GM21367 (cell line): ENCODE results near the gene C6orf120.
"Not testable (repeated sequence)": the region's sequence is repeated elsewhere in the genome, so short reads cannot be mapped to it uniquely, and the experiment has no call there.

Source experiments
- ATAC-seq: cut with Tn5 transposase; IDR thresholded peaks from one replicate; pipeline ENCODE4 v1.9.1; 2021; ENCODE audit not compliant: unreplicated experiment

Gene C6orf120

DNA sequence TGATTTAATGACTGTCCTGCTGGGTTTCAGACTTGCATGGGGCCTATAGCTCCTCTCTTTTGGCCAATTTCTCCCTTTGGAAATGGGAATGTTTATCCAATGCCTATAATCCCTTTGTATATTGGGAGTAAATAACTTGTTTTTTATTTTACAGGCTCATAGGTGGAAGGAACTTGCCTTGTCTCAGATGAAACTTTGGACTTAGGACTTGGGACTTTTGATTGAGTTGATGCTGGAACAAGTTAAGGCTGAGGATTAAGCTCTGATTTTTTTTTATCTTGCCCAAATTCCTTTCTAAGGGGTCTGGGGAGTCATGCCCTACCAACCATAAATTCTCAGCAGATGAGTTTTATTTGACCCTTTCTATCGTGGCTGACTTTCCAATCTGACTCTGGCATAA lies 23.6 kb upstream of the C6orf120 start:
- no peak for ATAC-seq

DNA sequence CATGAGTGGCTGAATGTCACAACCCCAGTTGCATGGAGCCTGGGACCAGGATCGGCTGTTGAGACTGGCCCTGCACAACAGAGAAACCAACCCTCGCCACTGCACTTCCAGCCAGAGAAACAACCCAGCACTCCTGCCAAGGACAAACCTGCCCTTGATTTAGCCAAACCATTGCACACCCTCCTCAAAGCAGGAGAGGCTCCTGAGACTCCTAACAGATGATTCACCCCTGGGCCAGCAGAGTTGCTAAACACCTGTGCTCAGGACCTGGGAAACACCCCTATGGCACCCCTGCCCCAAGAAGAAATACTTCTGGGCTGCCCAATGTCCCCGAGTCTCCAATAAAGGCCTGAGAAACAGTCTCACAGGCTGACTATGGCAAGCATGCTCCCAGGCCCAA lies 17.9 kb upstream of the C6orf120 start:
- no peak for ATAC-seq

DNA sequence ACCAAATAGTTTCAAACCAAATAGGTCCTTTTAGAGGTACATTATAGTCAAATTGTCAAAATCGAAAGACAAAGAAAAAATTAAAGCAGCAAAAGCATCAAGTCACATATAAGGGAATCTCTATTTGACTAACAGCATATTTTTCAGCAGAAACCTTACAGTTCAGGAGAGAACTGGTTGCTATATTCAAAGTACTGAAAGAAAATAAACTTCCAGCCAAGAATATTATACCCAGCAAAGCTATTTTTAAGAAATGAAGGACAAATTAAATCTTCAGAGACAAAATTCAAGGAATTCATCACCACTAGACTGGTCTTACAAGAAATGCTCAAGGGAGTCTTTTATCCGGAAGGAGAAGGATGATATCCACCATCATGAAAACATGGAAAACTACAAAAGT lies 16.1 kb upstream of the C6orf120 start:
- ATAC-seq, result no peak

DNA sequence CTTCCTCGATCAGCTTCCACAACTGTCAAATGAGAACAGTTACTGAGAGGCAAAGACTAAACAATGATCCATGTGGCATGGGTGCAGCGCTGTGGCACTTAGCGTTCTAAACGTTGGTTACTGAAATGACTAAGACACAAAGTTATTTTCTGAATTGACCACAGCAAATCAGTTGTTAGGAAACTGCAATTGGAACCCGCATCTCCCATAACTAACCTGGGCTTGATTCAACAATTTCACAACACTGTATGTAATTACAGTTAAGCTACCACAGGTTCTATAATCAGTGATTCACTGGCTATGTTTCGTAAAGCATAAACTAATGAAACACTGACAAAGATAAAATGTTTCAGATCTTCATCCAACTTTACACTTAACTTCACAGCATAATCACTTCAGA lies 12.6 kb upstream of the C6orf120 start:
- no peak for ATAC-seq

DNA sequence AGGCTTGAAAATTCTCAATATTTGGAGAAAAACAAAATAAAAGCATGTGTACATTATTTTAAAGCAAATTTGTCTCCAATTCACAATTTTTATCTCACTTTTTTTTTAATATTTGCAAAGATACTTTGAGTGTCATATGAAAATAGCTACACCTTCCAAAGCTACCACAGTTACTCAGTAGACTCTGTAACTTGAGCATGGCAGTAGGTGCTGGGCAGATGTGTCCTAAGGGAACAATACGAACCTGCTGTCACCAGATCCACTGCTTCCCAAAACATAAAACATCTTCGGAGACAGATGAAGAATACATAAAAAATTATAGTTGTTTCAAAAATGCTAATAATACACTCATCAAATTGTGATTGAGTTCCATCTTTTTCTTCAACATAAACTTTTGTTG lies 10.7 kb upstream of the C6orf120 start:
- no peak for ATAC-seq

DNA sequence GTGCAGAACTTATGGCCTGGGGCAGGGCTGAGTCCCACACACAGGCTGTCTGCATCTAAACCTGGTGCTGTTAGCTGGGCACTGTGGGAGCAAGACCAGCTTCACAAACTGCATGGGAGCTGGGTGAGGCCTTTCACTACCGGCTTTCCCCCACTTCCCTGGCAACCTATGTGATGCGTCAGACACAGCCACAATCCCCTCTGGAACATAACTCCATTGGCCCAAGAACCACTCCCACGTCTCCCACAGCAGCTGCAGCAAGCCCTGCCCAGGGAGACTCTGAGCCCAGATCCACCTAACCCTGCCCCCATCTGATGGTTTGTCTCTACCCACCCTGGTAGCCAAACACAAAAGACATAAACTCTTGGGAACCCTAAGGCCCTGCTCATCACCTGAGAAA lies 9.4 kb upstream of the C6orf120 start:
- no peak for ATAC-seq

DNA sequence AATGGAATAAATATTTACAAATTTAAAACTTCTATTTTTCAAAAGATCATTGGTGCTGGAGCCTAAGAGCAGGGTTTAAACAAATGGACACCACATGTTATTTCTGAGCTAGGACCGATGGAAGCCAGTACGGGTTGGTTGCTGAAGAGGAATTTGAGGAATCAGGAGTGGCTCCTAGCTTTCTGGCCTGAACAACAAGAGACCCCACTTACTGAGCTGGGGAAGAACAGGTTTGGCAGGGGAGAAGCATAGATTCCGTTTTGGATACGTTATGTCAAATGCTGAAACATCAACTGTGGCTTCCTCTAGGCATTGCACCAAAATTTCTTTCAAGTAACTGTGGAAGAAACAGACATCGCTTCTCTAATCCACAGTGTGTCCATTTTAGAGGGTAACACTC lies 6.8 kb upstream of the C6orf120 start:
- no peak for ATAC-seq

DNA sequence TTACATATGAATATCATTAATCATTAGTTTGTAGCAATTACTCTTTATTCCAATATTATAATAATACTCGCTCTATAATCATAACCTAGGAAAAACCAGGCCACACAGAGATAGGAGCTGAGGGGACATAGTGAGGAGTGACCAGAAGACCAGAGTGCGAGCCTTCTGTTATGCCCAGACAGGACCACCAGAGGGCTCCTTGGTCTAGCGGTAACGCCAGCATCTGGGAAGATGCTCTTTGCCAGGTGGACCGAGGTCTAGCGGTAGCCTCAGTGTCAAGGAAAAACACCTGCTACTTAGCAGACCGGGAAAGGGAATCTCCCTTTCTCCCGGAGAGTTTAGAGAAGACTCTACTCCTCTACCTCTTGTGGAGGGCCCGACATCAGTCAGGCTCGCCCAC lies 4.8 kb upstream of the C6orf120 start:
- ATAC-seq, result not testable (repeated sequence)

DNA sequence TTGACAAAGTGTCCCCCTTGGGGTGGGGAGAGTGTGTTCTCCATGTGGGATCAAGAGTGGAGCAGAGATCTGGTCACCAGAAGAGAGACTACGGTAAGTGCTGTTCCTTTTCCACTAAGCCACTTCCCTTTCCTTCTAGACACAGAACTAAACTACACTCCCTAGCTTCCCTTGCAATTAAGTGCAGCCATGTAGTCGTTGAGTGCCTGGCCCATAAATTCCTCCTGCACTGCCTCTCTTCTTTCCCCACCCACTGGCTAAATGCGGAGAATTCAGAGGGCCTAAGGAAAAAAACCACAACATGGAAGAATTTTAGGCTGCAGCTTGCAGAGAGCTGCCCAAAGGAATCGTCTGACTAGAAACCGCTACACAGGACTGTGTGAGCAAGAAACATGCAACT lies 1.6 kb upstream of the C6orf120 start:
- no peak for ATAC-seq

DNA sequence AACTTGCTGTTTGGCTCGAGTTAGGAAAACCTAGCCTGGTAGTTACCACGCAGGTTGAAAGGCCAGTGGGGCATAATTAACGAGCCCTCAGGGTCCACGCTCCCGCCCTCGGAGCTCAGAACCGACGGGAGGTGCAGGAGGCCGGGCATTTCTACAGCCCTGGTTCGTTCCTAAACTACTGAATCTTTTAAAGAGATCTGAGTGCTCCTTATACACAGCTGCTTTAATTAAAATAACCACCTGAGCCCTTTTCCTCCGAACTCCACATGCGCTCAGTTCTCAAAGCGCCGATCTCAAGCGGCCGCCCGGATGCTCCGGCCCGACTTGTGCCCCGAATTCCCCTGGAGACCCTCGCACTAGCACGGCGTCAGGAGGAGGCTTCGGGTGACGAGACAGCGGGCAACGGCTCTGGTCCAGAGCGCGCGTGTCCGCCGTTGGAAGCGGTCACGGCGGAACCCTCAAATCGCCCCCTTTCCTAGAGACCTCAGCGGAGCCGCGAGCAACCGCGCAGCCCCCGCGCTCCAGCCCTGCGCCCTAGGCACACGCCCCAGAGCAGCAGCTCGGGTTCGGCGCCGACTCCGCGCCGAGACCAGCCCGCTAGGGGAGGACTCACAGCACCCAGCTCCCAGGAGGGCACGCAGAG lies 494 bp upstream of the C6orf120 start:
- peak; percentile 2 for ATAC-seq

DNA sequence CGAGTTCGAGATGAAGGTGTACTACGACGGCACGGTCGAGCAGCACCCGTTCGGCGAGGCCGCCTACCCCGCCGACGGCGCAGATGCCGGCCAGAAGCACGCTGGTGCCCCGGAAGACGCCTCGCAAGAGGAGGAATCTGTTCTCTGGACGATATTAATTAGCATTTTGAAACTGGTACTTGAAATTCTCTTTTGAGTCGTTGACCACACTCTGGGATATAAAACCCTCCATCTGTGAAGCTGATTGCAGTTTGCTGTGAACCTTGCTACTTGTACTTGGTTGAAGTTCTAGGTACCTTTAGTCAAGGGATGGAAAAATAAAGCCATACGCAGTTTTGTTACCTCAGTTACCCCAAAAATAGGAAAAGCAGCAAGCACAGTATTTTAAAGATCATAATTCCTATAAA lies 917 bp downstream of the C6orf120 start:
- no peak for ATAC-seq

DNA sequence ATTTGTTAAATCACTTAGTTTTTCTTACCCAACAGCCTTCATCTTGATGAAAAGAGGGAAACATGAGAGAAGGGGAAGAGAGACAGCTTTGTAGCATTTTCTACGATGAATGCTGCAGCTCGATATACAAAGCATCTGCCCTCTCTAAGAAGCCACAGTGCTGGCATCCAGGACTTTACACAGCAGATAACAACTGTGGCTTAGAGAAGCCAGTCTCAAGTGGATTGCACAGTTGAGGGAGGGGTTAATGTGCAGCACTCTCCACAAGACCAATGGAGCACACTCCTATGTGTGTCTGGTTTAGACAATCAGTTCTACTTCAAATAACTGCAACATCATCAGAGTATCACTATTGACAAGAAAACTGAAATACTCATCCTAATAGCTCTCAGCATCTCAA lies 5.8 kb downstream of the C6orf120 start:
- no peak for ATAC-seq

DNA sequence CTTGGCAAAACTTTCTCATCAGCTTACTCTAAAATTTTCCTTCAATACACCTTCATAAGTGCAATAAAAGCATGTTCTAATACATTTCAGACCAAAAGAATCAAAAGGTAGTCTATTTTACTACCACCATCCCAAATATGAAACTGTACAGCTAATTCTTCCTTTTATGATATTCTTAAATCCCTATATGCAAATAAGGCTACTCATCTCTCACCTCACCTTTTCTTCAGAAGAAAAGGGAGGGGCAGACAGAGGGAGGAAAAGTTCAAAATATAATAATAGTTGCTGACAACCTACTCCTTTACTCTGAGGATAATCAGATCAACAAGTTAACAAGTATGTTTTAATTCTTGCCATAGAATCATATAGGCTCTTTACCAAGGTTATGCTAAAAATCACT lies 7.4 kb downstream of the C6orf120 start:
- no peak for ATAC-seq

DNA sequence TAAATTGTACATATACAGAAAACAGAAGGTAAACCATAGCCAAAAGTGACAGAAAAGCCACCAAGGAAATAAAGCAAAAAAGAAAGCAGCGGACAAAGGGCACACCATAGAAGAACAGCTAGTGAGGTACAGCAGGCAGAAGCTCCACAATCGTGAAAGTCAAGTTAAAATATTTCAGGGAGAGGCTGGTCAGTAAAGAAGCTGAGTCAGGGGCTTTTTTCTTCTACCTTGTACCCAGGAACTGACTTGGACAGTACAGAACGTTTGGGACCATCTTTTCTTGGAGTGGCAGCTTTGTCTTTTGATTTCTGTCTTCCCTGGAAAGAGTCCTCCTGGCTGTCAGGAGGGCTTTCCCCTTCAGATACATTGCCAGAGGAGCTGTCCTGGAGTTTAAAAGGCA lies 8.1 kb downstream of the C6orf120 start:
- ATAC-seq, result no peak

DNA sequence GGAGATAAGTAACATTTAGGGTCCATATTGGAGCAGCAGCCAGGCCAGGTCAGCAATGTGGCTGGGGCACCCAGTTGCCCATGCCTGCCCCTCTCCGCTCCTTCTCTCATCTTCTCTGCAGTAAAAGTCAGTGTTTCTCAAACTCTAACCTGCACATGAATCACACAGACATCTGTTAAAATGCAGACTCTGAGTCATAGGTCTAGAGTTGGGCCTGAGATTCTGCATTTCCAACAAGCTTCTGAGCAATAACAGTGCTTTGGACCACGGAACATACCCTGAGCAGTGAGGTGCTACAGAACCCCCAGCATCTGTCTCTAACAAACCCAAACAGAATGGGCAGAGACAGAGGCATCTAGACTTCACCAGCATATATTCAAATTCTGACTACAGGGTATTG lies 12.3 kb downstream of the C6orf120 start:
- ATAC-seq, result no peak

DNA sequence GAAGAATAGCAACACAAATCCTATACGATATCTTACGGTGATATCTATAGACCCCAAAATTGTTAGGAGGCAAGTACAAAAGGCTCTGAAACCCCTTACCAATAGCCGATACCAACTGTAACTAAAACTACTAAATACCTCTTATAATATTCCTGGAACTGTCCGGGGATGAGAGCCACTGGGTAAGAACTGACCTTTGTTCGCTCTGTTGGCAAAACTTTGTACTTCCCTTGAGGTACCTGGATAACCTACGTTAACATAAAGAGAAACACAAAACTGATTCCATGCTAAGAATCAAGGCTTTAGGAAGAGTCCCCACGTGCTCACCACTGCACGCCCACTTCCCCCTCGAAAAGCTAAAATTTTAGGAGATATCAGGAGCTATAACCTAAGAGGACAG lies 12.7 kb downstream of the C6orf120 start:
- ATAC-seq, result no peak

DNA sequence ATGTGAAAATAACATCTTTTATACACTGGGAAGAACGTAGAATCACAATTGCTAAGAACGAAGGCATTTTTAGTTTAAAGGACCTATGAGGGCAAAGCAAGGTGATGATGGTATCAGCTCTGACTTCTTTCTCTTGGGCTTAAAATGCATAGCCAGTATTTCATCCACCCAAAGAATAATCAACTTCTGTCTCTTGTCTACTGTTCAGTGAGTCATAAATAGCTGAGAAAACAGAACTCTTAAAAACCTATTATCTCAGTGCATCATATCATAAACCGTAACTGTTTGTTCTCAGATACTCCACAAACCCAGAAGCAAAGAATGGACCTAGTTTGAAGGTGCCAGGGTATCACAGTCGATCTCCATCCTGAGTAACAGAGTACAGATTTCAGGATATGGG lies 17.2 kb downstream of the C6orf120 start:
- no peak for ATAC-seq

DNA sequence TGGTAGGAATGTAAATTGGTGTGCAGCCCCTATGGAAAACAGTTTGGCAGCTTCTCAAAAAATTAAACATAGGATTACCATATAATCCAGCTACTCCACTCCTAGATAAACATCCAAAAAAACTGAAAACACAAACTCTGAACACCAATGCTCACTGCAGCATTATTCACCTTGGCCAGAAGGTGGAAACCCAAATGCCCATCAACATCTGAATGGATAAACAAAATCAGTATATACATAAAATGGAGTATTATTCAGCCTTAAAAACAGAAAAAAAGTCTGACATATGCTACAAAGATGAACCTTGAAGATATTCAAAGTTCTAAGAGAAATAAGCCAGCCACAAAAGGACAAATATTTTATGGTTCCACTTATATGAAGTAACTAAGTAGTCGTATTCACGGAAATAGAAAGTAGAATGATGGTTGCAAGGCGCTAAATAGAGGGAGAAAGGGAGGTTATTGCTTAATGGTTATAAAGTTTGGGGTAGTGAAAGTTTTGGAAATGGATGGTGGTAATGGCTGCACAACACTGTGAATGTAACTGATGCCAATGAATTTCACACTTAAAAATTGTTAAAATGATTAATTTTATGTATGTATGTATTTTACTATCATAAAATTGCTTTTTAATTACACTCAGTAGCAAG lies 18.4 kb downstream of the C6orf120 start:
- ATAC-seq, result no peak

DNA sequence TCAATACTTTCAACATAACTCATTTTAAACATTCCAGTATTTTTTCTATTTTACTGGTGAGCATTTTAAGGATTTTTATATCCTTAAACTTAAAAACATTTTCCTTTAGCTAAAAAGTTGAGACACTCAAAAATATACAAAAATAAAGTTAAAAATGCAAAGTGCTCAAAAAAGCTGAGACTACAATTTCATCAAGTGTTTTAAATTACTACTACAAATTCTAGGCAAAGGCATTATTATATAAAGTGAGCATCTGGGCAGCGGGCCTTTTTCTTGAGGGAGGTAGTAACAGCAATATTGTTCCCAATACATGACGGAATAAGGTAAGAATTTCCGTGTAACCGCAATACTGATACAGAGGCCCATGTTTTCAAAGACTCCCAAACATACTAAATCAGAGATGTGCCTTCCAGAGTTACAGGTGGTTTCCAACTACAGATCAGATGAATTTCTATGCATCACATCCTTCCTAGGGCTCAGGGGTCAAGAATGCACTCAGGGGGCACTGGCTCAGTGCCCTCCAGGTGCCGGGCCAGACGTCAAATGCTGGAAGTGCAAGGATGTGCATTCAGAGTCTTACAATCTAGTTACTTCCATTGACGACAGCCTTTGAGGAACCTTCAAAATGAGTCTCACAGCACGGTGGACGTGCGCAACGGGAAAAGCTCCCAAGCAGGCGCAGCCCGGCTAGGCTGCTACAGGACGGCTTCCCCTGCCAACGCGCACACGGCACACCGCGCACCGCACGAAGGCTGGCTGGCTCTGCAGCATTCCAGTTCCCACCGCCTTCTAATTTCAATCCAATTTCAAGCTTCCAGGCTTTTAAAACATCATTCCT lies 20.7 kb downstream of the C6orf120 start:
- ATAC-seq, result no peak

DNA sequence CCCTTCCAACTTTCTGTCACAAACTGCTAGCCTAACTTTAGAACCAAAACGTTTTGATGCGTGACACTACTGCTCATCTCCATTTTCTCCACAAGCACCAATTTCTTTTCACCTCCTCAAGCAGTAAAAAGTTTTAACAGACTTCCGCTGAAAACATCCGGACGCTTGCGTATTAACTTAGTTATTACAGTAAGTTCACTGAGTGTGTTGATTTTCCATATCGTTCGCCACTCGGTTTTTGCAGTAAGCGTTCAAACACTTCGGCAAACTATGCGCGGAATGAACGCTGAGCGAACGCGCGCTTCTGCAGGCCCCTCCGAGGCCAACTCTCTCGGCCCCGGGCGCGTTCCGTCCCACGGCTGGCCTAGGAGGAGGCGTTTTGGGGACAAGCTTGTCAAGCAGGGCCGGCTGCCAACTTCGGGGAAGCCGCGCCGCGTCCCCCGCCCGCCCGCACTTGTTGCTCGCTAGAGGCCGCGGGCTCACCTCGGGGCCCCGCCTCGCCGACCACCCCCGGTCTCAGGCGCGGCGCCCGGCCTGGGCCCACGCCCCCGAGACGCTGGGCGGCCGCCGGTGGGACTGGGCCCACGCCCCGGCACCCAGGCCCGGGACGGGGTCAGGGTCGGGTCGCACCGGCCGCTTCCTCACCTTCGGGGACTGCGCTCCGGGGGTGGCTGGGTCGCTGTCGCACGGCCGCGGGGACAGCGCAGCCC lies 21.4 kb downstream of the C6orf120 start:
- peak; percentile 34 for ATAC-seq

DNA sequence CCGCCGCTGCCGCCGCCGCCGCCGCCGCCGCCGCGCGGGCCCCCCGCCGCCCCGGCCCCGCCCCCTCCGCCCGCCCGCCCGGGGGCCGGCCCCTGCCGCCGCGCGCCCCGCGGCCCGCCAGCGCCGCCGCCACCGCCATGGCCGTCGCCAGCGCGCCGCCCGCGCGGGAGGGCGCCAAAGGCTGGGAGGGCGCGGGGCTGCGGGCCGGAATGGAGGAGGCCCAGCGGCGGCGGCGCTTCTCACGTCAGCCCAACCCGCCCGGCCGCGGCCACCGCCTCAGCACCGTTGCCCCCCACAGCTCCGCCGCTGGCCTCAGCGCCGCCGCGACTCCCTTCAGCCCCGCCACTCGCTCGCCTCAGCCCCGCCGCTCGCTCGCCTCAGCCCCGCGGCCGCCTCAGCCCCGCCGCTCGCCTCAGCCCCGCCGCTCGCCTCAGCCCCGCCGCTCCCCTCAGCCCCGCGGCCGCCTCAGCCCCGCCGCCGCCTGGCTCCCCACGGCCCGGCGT lies 22.1 kb downstream of the C6orf120 start:
- peak; percentile 29 for ATAC-seq
